ENCODE data around the gene EAPP. TPM values are rescaled to one million over a fixed set of nuclear protein-coding genes. Genes with fewer than 3 reads are reported as not detected.

The EAPP gene
- total and polyA plus RNA-seq, 2 of the 13 experiments (the other 11 are each of a cell fraction or from before 2014, with no cell fraction given) = 68.7 to 110 TPM

DNA sequence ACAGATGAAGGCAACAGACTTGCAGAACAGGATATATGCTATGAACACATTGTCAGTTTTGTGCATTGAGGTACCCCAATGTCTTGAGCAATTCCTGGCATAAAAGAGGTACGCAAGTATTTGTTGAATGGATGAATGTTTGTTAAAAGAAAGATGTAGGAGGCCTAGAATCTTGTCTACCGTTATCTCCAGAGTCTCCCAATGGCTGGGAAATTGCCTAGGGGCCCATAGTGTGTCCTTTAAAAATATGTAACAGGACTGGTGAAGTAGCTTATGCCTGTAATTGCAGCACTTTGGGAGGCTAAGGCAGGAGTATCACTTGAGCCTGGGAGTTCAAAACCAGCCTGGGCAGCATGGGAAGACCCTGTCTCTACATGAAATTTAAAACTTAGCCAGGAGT, 57.0 kb downstream of the EAPP start:
- ChIA-PET POLR2A (interaction anchor here (1.2 kb wide), 1 partner anchor 12 kb away, joined by 3 read pairs; no protein-coding TSS in a partner anchor), CTCF (ENCODE audit: low intra/inter-chr PET ratio, low total read pairs) (no interaction called here)
- no peak for ATAC-seq

GRCh38 chr14:34479694-34480093, 59.8 kb downstream of the EAPP start:
- no peak for FAIRE-seq
- 13% methylated on average over 4 of the region's 4 CpGs for WGBS (ENCODE audit: low lambda C conversion rate)
- CTCF ChIA-PET (ENCODE audit: low intra/inter-chr PET ratio, low total read pairs) = no interaction called here
- TF ChIP-seq SMARCC2 (IDR thresholded peaks at IDR 0.05) = no peak
- TF ChIP-seq SCMH1 (CRISPR knock-in tag; IDR thresholded peaks at IDR 0.05; ENCODE audit: borderline replicate concordance) = no peak
- TF ChIP-seq, protein P1, sequence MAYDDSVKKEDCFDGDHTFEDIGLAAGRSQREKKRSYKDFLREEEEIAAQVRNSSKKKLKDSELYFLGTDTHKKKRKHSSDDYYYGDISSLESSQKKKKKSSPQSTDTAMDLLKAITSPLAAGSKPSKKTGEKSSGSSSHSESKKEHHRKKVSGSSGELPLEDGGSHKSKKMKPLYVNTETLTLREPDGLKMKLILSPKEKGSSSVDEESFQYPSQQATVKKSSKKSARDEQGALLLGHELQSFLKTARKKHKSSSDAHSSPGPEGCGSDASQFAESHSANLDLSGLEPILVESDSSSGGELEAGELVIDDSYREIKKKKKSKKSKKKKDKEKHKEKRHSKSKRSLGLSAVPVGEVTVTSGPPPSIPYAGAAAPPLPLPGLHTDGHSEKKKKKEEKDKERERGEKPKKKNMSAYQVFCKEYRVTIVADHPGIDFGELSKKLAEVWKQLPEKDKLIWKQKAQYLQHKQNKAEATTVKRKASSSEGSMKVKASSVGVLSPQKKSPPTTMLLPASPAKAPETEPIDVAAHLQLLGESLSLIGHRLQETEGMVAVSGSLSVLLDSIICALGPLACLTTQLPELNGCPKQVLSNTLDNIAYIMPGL (CRISPR knock-in tag; IDR thresholded peaks at IDR 0.05; ENCODE audit: borderline replicate concordance in 1 of 2, low read depth in 1 of 2) = no peak
- peak; percentile 61 for TF ChIP-seq RARA (CRISPR knock-in tag; IDR thresholded peaks at IDR 0.05)
- 0 out of 2 replicates have a peak, but pooled peaks have one; percentile 22 for TF ChIP-seq NR2C2 (CRISPR knock-in tag; IDR thresholded peaks at IDR 0.05; ENCODE audit: borderline replicate concordance)
- TF ChIP-seq ZNF460 (CRISPR knock-in tag; IDR thresholded peaks at IDR 0.05; ENCODE audit: borderline replicate concordance) = 0 out of 2 replicates have a peak, but pooled peaks have one; percentile 19
- TF ChIP-seq ZNF362 (CRISPR knock-in tag; IDR thresholded peaks at IDR 0.05; ENCODE audit: borderline replicate concordance) = peak; percentile 57; the same call in 1 of the 2 replicates
- peak in 1 of 2 experiments; percentile 77; a peak in 2 of 4 replicates for TF ChIP-seq ATF4 (CRISPR knock-in tag; IDR thresholded peaks at IDR 0.05)

More for the DNA sequence above, 57.0 kb downstream of the EAPP start:
- Histone ChIP-seq H3K9me3 (ENCODE audit: low read length) (no peaks in the 10 kb centered on the region), H3K36me3 (replicated peaks in 1 of 2; ENCODE audit: control insufficient read depth in 1 of 2, insufficient read depth in 2 of 2, low read length in 2 of 2) (no peaks in the 10 kb centered on the region), H3K79me2 (ENCODE audit: insufficient read depth, low read length) (no peaks in the 10 kb centered on the region), H2AFZ (ENCODE audit: low read length) (no peak overlapping the region), H4K20me1 (ENCODE audit: insufficient read depth, low read length) (no peaks in the 10 kb centered on the region), H3K4me3 (replicated peaks in 1 of 3; ENCODE audit: insufficient read depth in 1 of 3, low read depth in 2 of 3, low read length in 3 of 3) (no peak overlapping the region), H3K4me2 (ENCODE audit: low read depth, low read length) (no peak overlapping the region), H3K27ac (ENCODE audit: extremely low read length, insufficient read depth, low read length) (no peak overlapping the region), H3K4me1 (ENCODE audit: insufficient read depth, low read length) (0 out of 2 replicates have a peak, but pooled peaks cover 6% of the 10 kb centered on the region), H3K9ac (ENCODE audit: insufficient read depth, low read depth, low read length) (no peak overlapping the region), H3K27me3 (ENCODE audit: control insufficient read depth in 1 of 2, insufficient read depth in 2 of 2, low read length in 2 of 2) (no peaks in the 10 kb centered on the region)
- WGBS (ENCODE audit: low lambda C conversion rate) = 69% methylated on average over 2 of the region's 2 CpGs
- in situ Hi-C loops (cut with HindIII; ENCODE audit: extremely low pct_ligation_motif_present, low pct_unique_long_range_greater_than_20kb) (no loop called here), intact Hi-C loops (cut with micrococcal nuclease; ENCODE audit: unreplicated experiment) (loop anchor here (10.0 kb wide), 1 partner anchor 1108 kb away; no protein-coding TSS in a partner anchor)
- no peak for DNase-seq (ENCODE audit: low spot score)
- no peak for TF ChIP-seq KLF6 (CRISPR knock-in tag; IDR thresholded peaks at IDR 0.05)
- 0 out of 2 replicates have a peak, but pooled peaks have one; percentile 61 for TF ChIP-seq ZNF766 (CRISPR knock-in tag; IDR thresholded peaks at IDR 0.05; ENCODE audit: borderline replicate concordance)
- no peak for TF ChIP-seq PHF8 (CRISPR knock-in tag; IDR thresholded peaks at IDR 0.05)
- no peak for TF ChIP-seq CBX1 (IDR thresholded peaks at IDR 0.05; ENCODE audit: low read depth)
- no peak for TF ChIP-seq JUND (CRISPR knock-in tag; IDR thresholded peaks at IDR 0.05)
- TF ChIP-seq ZNF816 (CRISPR knock-in tag; IDR thresholded peaks at IDR 0.05; ENCODE audit: borderline replicate concordance) = no peak
- no peak for FAIRE-seq
- BruUV-seq (replicated peaks) = no TSS peak

More at GRCh38 chr14:34479694-34480093, 59.8 kb downstream of the EAPP start:
- Histone ChIP-seq H3K4me1 (ENCODE audit: insufficient read depth, low read length) (0 out of 2 replicates have a peak, but pooled peaks cover 6% of the 10 kb centered on the region), H3K4me2 (ENCODE audit: low read depth, low read length) (no peak overlapping the region), H3K9me3 (ENCODE audit: low read length) (no peaks in the 10 kb centered on the region), H2AFZ (ENCODE audit: low read length) (no peak overlapping the region), H4K20me1 (ENCODE audit: insufficient read depth, low read length) (no peaks in the 10 kb centered on the region), H3K79me2 (ENCODE audit: insufficient read depth, low read length) (no peaks in the 10 kb centered on the region), H3K36me3 (replicated peaks in 1 of 2; ENCODE audit: control insufficient read depth in 1 of 2, insufficient read depth in 2 of 2, low read length in 2 of 2) (no peaks in the 10 kb centered on the region), H3K27ac (ENCODE audit: extremely low read length, insufficient read depth, low read length) (no peak overlapping the region), H3K9ac (ENCODE audit: insufficient read depth, low read depth, low read length) (no peak overlapping the region), H3K4me3 (replicated peaks in 1 of 3; ENCODE audit: insufficient read depth in 1 of 3, low read depth in 2 of 3, low read length in 3 of 3) (no peak overlapping the region), H3K27me3 (ENCODE audit: control insufficient read depth in 1 of 2, insufficient read depth in 2 of 2, low read length in 2 of 2) (no peaks in the 10 kb centered on the region)
- intact Hi-C loops (cut with micrococcal nuclease; ENCODE audit: unreplicated experiment) = loop anchor here (10.0 kb wide), 1 partner anchor 1105 kb away; no protein-coding TSS in a partner anchor
- ATAC-seq (no peak), DNase-seq (ENCODE audit: low spot score) (no peak)
- POLR2A ChIA-PET = interaction anchor here (0.7 kb wide), 1 partner anchor 242 kb away, joined by 3 read pairs; no protein-coding TSS in a partner anchor
- no TSS peak for BruUV-seq (replicated peaks)
- in situ Hi-C loops (cut with HindIII; ENCODE audit: extremely low pct_ligation_motif_present, low pct_unique_long_range_greater_than_20kb) = no loop called here
